Fibroblast of peridontal ligament (primary cell): ENCODE data around the gene DDX25.
A peak's percentile ranks its signal among the peaks of the same experiment; 100 is the strongest.
"Not testable (repeated sequence)": the region's sequence is repeated elsewhere in the genome, so short reads cannot be mapped to it uniquely, and the experiment has no call there.

Experiments used
- DNase-seq: peaks from one replicate; pipeline ENCODE4 v3.0.0-alpha.2; 2010; ENCODE audit errors: extremely low read depth

Gene DDX25

DNA sequence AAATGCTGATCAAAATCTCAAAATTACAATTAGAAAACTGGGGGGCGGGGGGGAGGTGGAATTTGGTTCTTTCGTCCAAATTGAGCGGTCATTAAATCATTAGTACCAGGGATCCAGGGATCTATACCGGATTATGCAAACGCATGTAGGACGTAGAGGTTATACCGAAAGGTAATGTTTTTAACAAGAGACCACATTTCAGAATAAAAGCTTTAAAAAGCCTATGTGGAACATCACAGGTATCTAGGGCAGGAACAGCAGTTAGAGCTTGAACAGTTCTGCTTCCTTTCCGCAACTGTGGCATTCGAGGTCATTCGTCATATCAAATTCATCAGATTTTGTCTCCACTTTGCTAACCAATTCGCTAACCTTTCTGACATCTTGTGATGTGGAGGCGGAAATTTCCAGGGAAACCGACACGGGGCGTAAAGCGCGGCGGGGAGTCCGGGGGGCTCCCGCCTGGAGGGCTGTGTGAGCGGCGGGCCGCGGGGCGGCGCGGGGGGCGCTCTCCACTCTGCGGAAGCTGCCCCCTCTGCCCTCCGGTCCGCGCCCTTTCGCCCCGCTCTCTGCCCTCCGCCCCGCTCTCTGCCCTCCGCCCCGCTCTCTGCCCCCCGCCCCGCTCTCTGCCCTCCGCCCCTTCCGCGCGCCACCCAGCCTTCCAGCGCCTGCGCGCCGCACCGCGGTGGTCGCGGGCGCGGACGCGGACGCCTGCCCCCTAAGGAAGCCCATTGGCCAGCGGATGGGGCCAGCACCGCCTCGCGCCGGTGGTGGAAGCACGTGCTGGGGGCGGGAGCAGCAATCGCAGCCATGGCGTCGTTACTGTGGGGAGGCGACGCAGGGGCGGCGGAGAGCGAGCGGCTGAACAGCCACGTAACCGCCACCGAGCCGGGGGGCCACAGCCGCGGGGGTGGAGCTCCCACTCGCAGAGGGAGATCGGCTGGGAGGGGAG is at the start of gene DDX25:
Gene DDX25 (plus strand): TSS at position 798 of the 949 bp plus-strand sequence. CDS start 10 bp downstream, at position 808.
- DNase-seq, result no peak

DNA sequence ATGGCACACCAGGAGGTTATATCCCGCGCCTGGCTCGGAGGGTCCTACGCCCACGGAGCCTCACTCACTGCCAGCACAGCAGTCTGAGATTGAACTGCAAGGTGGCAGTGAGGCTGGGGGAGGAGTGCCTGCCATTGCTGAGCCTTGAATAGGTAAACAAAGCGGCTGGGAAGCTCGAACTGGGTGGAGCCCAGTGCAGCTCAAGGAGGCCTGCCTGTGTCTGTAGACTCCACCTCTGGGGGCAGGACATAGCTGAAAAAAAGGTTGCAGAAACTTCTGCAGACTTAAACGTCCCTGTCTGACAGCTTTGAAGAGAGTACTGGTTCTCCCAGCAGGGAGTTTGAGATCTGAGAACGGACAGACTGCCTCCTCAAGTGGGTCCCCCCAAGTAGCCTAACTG is 46.6 kb upstream of the DDX25 start:
- not testable (repeated sequence) for DNase-seq

GRCh38 chr11:125862786-125863185 is 41.5 kb upstream of the DDX25 start:
- DNase-seq, result not testable (repeated sequence)

GRCh38 chr11:125865354-125865753 is 39.0 kb upstream of the DDX25 start:
- DNase-seq, result not testable (repeated sequence)

GRCh38 chr11:125869521-125869920 is 34.8 kb upstream of the DDX25 start:
- no peak for DNase-seq

- peak; percentile 15 for DNase-seq
Observed at GRCh38 chr11:125871391-125872137, 32.7 kb upstream of the DDX25 start.

- no peak for DNase-seq
Observed at GRCh38 chr11:125872138-125872491, 32.2 kb upstream of the DDX25 start.

DNA sequence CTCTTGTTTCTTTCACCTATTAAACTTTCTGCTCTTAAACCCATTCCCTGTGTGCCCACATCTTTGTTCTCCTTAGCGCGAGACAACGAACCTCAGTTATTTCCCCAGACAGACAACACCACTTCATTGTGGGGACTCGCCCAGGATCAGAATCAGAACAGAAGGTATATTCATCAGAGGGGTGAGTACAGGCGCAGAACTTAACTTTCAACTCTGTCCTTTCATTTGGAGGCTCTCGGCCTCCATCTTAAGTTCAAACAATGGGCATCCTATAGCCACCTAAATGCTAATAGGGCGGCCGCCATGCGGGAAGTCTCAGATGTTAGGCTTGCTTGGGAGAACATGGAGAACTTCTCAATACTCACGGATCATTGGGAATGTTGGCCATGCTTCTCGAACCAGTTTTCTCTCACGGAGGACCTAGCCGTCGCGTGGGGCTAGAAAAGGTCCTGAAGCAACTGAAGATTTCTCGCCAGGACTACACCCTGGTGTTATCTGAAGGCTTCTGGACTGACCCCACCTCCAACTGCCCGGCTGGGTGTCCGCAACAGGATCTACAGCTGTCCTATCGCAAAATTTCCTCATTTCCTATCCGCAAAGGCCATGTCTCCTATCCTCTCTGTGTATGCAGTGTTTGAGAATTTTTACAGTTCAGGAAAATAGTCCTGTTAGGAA is 30.3 kb upstream of the DDX25 start:
- no peak for DNase-seq

DNA sequence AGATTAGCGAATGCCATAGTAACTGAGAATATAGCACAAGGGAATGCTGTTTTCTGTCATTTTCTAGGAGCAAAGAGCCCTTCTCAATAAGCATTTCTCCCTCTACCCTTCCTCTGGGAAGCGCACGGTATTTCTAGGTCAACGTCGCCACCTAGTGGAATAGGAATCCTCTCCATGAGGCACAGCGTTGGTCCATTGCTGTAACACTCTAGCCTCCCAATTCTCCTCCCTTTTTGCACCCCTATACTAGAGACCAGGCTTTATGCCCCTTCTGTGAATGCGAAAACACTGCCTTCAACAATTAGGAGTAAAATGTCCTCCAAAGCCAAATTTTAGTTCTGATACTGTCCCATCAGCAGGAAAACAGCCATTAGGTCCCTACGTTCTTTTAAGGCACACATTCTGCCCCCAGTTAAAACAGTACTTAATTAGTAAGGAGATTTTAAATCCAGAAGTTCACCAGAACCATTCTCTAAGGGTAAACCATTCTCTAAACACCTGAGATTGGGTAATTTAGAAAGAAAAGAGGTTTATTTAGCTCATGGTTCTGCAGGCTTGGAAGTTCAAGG is 29.7 kb upstream of the DDX25 start:
- peak; percentile 81 for DNase-seq

DNA sequence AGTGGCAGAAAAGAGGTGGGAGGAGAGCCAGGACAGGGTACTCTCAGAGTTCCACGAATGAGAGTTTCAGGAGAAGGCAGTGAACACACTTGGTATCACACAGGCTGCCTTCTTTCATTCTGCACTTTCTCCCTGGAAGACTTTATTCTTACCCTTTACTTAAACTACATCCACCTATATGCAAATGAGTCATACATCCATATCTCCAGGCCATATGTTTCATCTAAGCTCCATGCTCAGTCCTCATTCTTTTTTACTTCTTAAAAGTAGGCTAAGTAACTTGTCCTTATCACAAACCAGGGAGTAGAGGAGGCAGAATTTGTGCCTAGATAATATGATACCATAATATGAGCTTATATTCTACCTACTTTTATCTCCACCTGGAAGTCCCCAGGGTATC is 23.0 kb upstream of the DDX25 start:
- no peak for DNase-seq

GRCh38 chr11:125883375-125883774 is 20.9 kb upstream of the DDX25 start:
- no peak for DNase-seq

- no peak for DNase-seq
Observed at GRCh38 chr11:125886997-125887372, 17.3 kb upstream of the DDX25 start.

- peak; percentile 97 for DNase-seq
Observed at GRCh38 chr11:125887373-125888324, 16.7 kb upstream of the DDX25 start, which contains the start of gene HYLS1. HYLS1 (plus strand) TSS chr11:125887668; CDS start chr11:125899369, 11,701 bp downstream.

GRCh38 chr11:125890447-125891100 is 13.7 kb upstream of the DDX25 start:
- peak; percentile 21 for DNase-seq

DNA sequence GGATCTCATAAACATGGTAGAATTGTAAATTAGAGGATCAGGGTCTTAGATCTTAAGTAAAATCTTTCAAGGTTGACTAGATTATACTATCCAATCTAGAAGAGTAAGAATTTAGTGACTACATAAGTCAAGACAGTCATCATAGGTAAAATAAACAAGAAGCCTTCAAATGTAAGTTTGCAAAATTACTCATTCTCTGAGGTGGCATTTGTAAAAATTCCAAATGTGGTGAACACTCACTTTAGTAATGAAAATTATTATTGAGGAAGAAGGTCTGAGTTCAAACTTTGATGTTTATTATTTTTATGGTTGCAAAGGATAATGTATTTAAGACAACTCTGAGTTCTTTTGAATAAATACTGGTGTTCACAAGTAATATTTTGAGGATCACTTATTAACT is 12.2 kb upstream of the DDX25 start:
- DNase-seq, result peak; percentile 35

DNA sequence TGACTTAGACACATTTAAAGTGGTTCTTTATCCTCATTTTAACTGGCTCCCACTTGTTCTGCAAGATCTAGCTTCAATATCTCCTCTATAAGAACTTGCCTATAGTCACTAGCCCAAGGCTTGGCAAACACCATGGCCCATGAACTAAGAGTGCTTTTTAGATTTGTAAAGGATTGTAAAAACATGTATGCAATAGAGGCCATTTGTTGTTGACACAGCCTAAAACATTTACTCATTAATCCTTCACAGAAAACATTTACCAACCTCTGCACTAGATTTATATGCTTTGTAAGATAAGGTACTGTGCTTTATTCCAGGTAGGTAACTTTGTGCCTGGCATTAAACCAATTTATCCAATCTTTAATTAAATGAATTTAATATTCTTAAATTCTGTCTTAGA is 11.3 kb upstream of the DDX25 start:
- no peak for DNase-seq

DNA sequence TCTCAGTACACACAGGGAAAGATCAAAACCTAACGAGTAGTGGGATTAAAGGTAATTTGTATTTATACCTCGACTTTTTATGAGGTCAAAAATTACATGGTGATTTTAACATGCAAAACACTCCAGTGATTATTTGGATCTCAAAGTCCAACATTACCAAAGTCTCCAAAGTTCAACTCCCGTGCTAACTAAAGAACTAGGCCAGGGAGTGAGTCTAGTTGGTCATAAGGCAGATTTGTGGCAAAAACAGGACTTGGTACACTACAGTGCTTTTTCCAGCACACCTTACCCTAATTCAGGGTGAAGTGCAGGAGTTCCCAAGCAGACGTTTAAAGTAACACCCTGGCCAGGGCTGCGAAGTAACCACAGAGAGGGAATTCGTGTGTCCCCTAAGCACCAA is 2.4 kb upstream of the DDX25 start:
- no peak for DNase-seq

- no peak for DNase-seq
Observed at GRCh38 chr11:125902277-125902926, 1.9 kb upstream of the DDX25 start.

DNA sequence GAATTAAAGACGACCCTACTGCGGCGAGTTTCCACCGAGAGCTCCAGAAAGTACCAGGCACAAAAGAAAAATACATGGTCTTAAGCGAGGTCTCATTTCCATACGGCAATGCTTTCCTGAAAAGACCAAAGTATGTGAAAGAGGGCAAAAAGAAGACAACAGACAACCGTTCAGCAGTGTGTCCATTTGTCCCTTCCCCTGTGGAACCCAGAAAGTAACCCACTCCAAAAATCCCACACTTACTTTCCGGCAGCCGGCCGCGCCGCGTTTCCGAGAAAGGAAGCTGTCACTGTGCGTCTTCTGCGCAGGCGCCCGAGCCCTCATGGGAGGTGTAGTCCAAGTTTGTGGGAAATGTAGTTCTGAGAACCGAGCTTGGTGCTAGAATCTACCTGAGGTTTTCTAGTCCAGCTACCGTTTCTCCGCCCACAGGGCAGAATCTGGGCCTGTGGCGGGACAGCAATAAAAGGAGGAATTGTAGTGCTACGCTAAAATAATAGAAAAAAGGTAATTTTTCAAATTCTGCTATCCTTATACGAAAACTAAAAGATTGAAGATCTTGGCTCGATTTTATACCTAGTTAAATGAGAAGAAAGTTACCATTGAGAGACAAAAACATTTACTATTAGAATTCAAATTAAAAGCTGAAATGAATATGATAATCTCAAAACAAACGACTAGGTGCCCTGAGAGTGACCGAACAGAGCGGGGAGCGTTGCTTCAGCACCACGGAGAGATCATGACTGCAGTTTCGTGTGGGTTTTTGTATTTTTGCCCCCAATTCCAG is 1.2 kb upstream of the DDX25 start, which contains the start of gene PUS3:
Gene PUS3 (minus strand): TSS at position 280 of the 784 bp plus-strand sequence. CDS start 6,922 bp downstream, outside the sequence.
- peak; percentile 78 for DNase-seq
